Activated CD8-positive, alpha-beta memory T cell treated with anti-CD3 and anti-CD28 coated beads for 4 hours (primary cell): Measurements from ENCODE around the gene SIMC1.
"Not testable (repeated sequence)": the region's sequence is repeated elsewhere in the genome, so short reads cannot be mapped to it uniquely, and the experiment has no call there.

Experiments used
- DNase-seq, 2 donors: peaks; one replicate each; pipeline ENCODE4 v3.0.0-alpha.2; 2020; ENCODE audit warnings: low read depth in 2 of 2

SIMC1 gene

DNA sequence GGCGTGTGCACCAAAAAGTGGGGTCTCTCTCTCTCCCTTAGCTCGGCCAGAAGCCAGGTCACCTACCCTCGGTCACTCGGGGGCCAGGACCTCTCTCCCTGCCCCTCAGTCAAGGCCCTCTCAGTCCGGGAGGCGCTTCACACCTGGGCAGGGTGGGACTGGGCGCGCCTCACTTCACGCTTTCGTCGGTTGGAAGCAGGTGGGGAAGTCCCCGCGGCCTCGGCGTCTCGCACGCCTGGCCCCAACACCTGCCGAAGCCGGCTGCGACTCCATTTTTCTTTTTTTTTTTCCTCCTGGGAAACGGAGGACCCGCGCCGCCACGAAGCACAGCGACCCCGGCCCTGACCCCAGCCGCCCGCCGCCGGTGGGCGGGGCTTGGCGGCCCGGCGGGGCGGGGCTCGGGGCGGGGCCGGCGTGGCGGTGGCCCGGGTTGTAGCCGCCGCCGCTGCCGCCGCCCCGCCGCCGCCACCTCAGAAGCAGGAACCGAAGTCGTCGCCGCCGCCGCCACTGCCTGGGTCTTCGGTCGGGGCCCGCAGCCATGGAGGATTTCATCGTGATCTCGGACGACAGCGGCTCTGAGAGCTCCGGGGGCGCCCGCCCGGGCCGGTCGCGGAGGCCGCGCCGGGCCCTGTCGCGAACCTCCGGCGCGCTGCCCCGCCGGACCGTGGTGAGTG is at the start of gene SIMC1:
Gene SIMC1 (plus strand): TSS at position 454 of the 674 bp plus-strand sequence. CDS start 85 bp downstream, at position 539.
- peak; percentile 20 to 27 for DNase-seq

DNA sequence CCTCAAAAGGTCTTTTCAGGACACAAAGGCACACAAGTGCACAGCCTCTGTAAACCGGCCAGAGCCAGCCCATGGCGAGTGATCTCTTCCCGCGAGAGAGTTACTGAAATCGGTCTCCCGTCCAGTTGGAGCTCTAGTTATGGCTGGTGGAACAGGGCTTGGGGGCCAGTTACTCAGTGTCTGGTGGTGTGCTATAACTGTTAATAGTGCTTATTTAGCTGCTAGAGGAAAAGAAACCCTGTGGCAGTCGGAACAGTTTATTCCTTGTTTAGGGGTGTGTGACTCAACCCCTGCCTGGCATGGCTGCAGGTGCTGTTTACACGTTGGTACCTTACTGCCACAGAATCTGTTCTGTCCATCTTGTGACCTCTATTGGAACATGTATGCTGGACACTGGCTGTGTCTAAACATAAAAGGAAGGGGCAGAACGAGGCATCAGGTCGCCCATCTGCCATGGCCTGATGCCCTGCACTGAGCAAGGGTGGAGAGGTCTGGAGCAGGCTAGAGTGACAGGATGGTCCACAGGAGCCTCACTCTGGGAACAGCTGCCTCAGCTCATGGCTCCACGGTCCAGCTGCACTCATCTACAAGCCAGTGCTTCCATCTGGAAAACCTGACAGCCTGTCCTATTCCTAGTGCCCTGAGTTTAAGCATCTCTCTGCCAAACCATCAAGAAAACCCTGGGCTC is 49.6 kb upstream of the SIMC1 start:
- no peak for DNase-seq

- DNase-seq, result no peak
Observed at GRCh38 chr5:176189857-176190256, 48.4 kb upstream of the SIMC1 start.

DNA sequence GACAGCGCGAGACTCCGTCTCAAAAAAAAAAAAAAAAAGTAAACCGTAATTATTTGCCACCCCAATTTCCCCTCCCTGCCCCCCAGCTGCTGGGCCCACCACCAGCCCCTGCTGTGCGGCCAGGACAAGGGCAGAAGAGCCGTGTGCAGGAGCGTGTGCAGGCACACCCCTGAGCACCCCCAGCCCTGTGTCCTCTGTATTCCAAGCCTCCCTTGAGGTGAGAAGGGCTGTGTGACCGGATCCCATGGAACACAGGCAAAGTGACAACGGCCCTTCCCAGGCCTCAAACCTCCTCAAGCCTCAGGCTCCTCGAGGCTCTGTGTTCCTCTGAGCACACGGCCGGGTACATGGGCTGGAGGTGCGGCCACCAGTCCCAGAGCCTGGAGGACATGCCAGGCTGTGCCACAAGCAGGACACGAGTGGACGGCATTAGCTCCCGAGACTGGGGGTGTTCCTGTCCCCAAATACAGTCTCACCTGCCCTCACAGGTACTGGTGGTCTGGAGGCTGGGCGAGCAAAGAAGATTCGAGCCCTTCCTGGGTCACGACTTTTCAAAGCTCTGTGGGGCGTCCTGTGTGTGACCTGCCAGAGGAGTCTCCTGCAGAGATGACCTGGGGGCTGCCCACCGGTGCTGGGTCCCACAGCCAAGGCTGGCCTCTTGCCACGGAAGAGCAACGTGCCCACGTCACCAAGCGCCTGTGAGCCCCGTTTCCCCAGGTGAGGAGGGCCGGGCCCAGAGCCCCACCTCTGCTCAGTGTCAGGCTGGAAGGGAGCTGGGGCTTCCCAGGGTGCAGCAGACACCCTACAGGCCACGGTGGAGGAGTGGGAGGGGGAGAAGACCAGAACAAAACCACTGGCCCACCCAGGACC is 47.1 kb upstream of the SIMC1 start:
- no peak for DNase-seq

GRCh38 chr5:176192094-176192721 is 46.0 kb upstream of the SIMC1 start:
- no peak for DNase-seq

DNA sequence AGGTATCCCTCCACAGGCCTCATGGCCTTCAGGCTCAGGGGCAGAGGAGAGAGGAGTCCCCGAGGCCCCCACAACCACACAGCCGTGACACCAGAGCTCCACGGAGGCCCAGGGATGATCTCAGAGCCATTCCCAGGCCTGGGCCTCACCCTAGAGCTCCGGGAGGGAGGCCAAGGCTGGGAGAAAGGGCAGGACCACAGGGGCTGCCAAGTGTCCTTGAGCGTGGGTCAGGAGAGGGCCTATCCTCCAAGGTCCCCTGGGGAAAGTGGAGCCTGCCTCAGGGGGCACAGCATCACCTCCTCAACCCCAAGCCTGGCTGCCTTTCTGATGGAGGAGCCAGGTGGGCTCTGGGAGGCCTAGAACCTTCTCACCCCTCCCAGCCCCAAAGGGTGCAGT is 45.5 kb upstream of the SIMC1 start:
- DNase-seq, result not testable (repeated sequence)

- DNase-seq, result not testable (repeated sequence)
Observed at GRCh38 chr5:176193636-176194035, 44.6 kb upstream of the SIMC1 start.

DNA sequence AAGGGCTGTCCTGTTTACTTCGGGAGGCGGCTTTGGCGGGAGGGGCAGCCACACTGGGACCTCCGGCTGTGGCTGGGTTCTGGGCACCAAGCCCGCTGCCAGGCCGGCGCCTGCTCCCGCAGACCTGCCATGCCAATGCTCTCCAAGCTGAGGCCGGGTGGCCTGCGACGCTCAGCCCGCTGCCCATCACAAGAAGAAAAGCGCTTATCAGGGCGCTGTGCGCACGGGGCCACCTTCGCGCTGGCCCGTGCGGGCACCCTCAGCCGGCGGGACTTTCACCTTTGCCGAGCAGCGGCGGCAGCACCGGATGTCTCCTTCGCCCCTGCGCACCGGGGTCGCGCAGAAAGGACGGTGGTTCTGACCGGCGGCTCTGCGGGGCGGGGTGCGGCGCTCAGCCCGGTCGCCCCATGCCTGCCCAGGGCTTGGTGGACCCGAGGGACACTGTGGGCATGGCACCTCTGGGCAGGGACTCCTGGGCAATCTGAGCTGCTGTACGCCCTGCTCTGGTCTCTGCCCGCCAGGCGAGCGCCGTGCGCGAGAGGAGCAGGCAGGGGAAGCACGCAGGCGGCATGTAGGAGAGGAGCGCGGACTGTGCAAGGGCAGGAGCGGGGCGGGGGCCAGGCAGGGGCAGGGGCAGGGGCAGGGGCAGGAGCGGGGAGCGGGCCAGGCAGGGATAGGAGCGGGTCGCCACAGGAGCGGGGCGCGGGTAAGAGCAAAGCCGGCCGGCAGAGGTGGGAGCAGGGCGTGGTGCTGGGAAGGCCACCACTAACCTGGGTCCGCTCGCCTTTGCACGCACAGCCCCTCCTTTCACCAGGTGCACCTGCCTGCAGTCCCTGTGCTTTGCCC is 43.8 kb upstream of the SIMC1 start:
- not testable (repeated sequence) for DNase-seq

- not testable (repeated sequence) for DNase-seq
Observed at GRCh38 chr5:176195084-176195413, 43.2 kb upstream of the SIMC1 start.

- DNase-seq, result not testable (repeated sequence)
Observed at GRCh38 chr5:176195487-176196207, 42.6 kb upstream of the SIMC1 start.

DNA sequence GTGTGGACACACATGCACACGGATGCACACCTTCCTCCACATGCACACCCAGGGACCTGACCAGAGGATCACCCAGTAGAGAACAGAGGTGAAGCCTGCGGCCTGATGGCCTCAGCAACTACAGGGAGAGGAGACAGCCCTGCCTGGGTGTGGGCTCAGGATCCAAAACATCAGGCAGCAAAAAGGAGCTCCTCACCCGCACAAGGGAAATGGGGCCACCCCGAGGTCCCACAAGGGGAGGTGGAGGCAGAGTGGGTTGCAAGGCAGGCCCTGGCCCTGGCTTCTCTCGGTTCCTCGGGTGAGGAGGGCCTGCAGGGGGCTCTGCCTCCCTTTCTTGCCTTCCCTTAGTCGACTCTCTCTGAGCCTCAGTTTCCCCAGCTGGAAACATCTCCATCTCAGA is 41.4 kb upstream of the SIMC1 start:
- not testable (repeated sequence) for DNase-seq

- DNase-seq, result not testable (repeated sequence)
Observed at GRCh38 chr5:176197234-176197858, 40.9 kb upstream of the SIMC1 start.

- DNase-seq, result not testable (repeated sequence)
Observed at GRCh38 chr5:176198299-176198698, 39.9 kb upstream of the SIMC1 start.

DNA sequence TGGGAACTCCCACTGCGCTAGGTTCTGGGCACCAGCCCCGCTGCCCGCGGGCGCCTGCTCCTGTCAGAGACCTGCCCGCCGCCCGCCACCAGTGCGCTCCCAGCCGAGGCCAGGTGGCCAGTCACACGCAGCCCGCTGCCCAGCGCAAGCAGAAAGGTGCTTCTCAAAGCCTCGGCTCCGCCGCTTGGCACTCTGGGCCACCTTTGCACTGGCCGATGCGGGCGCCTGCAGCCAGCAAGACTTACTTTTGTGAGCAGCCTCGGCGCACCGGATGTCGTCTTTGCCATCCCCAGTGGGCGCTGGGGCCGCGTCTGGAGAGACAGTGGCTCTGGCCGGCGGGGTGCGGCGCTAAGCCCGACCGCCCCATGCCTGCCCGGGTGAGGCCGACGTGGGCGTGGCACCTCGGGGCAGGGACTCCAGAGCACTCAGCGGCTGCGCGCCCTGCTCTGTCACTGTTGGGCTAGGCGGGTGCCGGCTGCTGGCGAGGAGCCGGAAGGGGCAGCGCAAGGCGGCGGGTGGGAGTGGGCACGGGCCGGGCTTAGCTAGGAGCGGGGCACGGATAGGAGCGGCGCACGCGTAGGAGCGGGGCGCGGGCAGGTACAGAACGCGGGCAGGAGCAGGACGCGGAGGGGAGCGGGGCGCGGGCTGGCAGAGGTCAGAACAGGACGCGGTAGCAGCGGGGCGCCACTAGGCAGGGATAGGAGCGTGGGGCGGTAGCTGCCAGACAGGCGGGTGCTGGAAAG is 39.1 kb upstream of the SIMC1 start:
- not testable (repeated sequence) for DNase-seq

- not testable (repeated sequence) for DNase-seq
Observed at GRCh38 chr5:176199803-176200399, 38.3 kb upstream of the SIMC1 start.

DNA sequence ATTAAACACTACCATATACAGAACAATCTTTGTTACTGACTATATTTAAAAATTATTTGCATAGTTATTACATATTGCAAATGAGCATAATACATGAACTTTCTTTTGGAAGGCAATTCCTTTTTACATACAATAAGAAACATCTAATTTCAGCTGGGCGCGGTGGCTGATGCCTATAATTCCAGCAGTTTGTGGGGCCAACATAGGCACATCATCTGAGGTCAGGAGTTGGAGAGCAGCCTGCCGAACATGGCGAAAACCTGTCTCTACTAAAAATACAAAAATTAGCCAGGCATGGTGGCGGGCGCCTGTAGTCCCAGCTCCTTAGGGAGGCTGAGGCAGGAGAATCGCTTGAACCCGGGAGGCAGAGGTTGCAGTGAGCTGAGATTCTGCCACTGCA is 36.4 kb upstream of the SIMC1 start:
- no peak for DNase-seq

DNA sequence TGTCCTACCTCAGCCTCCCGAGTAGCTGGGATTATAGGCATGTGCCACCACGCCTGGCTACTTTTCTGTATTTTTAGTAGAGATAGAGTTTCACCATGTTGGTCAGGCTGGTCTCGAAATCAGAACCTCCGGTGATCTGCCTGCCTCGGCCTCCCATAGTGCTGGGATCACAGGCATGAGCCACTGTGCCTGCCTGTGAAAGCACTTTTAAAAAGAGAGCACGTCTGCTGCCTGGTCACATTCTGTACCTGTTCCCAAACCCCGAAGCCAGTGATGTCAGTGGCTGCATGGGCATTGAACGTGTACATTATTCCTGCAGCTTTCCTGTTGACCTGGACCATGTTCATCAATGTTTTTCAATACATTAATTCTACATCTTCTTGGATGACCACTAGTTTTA is 35.1 kb upstream of the SIMC1 start:
- no peak for DNase-seq

DNA sequence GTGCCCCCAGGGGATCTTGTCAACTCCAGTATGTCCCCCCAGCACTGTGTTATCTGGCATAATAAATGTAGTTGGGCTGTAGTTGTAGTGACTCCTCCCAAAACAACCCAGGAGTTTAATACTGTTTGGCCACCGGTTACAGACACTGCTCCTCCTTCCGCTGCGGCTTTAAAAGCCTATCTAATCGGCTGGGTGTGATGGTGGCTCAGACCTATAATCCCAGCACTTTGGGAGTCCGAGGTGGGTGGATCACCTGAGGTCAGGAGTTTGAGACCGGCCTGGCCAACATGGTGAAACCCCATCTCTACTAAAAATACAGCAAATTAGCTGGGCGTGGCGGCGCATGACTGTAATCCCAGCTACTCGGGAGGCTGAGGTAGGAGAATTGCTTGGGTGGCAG is 34.7 kb upstream of the SIMC1 start:
- DNase-seq, result not testable (repeated sequence)
